DND-41 (cell line): ENCODE measurements around the gene PCDH9.

ENCODE experiments used
- ATAC-seq: fragments of 200-7000 bp; cut with Tn5 transposase; 3 replicates; pipeline ENCODE4 v1.9.1; 2021; ENCODE audit warnings: low read depth; ENCODE audit not compliant: insufficient read depth
- DNase-seq: peaks from one replicate; pipeline ENCODE4 v3.0.0-alpha.2; 2020
- H2AFZ ChIP-seq: 2 replicates; pipeline ENCODE4 v1.6.0; 2012; ENCODE audit warnings: low read depth, low read length
- H3K27ac ChIP-seq: 2 replicates; pipeline ENCODE4 v1.5.1; 2012; ENCODE audit warnings: low read length, inconsistent platforms
- H3K27me3 ChIP-seq: fragments of 200-600 bp; sonication (generic); 2 replicates; pipeline ENCODE4 v1.6.0; 2012; ENCODE audit warnings: low read length, mild to moderate bottlenecking, inconsistent platforms; ENCODE audit not compliant: insufficient read depth, poor library complexity
- H3K36me3 ChIP-seq: 2 replicates; pipeline ENCODE4 v1.5.1; 2012; ENCODE audit warnings: low read length, inconsistent platforms; ENCODE audit not compliant: insufficient read depth
- H3K4me1 ChIP-seq: 2 replicates; pipeline ENCODE4 v1.5.1; 2012; ENCODE audit warnings: mild to moderate bottlenecking, low read length; ENCODE audit not compliant: insufficient read depth
- H3K4me2 ChIP-seq: 2 replicates; pipeline ENCODE4 v1.6.0; 2012; ENCODE audit warnings: mild to moderate bottlenecking, moderate library complexity, low read length, inconsistent platforms; ENCODE audit not compliant: insufficient read depth
- H3K4me3 ChIP-seq, 2 experiments: fragments of 200-600 bp in 1 of 2; shearing (Covaris generic) in 1 of 2; 2 replicates each; pipeline ENCODE4 v1.5.1; 2012 to 2016; ENCODE audit warnings: inconsistent platforms in 2 of 2, low read length in 2 of 2, mild to moderate bottlenecking in 2 of 2, low read depth in 1 of 2, moderate library complexity in 1 of 2
- H3K79me2 ChIP-seq: 2 replicates; pipeline ENCODE4 v1.6.0; 2012; ENCODE audit warnings: low read length, inconsistent platforms; ENCODE audit not compliant: insufficient read depth
- H3K9ac ChIP-seq: 2 replicates; pipeline ENCODE4 v1.6.0; 2012; ENCODE audit warnings: low read depth, mild to moderate bottlenecking, inconsistent platforms, low read length, moderate library complexity
- H3K9me3 ChIP-seq: 2 replicates; pipeline ENCODE4 v1.5.1; 2012; ENCODE audit warnings: low read length, moderate library complexity, mild to moderate bottlenecking, inconsistent platforms; ENCODE audit not compliant: insufficient read depth, severe bottlenecking
- H4K20me1 ChIP-seq: 2 replicates; pipeline ENCODE4 v1.6.0; 2012; ENCODE audit warnings: low read length; ENCODE audit not compliant: insufficient read depth
- EZH2 ChIP-seq: IDR thresholded peaks from 3 replicates; pipeline ENCODE4 v1.6.1; 2012; ENCODE audit warnings: borderline replicate concordance, low read depth, mild to moderate bottlenecking, moderate library complexity, low read length, inconsistent platforms; ENCODE audit not compliant: severe bottlenecking
- TF ChIP-seq, protein P1 (sequence below): IDR thresholded peaks from 2 replicates; pipeline ENCODE4 v1.5.1; 2012; ENCODE audit warnings: borderline replicate concordance, low read length, moderate library complexity, mild to moderate bottlenecking; ENCODE audit not compliant: poor library complexity, severe bottlenecking; ENCODE audit errors: extremely low read depth

The PCDH9 gene

DNA sequence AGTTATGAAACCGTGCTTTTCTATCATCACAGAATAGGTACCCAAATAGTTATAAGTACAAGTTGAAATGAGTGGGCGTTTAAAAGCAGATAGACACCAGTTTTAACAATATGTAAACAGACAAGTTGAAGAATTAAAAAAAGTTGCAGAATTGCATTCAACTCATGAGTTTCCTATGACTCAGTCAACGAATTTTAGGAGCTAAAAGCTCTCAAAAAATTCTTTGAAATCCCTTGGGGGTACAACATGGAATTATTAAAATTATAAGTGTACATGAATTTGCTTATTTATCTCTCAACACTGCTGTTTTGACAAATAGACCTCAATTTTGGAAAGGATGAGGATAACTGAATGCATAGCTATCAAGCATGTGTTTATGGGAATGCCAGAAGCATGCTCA, 693.4 kb downstream of the PCDH9 start:
- no peak for DNase-seq
- H2AFZ ChIP-seq, result no peak overlapping the region

DNA sequence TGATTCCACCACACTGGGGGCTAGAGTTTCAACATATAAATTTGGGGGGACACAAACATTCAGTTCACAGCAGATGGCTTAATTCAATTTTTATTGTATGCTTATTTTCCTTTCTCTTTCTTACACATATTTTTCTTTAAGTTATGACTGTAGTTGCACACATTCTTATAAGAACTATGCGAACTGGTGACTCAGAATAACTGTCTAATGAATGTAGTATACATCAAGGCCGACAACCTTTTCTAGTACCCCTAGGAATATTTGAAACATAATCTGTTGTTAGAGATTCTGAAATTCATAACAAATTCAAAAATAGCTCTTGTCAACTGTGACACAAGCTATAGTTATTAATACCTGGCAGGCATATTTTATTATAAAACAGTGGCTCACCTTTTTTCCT, 695.6 kb downstream of the PCDH9 start:
- Histone ChIP-seq H3K9ac (no peak overlapping the region), H3K27me3 (no peaks in the 10 kb centered on the region), H2AFZ (no peak overlapping the region), H3K4me1 (no peaks in the 10 kb centered on the region), H3K4me3 (no peak overlapping the region), H3K79me2 (no peaks in the 10 kb centered on the region), H3K4me2 (no peak overlapping the region), H3K27ac (no peak overlapping the region), H3K36me3 (no peaks in the 10 kb centered on the region), H4K20me1 (no peaks in the 10 kb centered on the region), H3K9me3 (no peaks in the 10 kb centered on the region)
- TF ChIP-seq, protein P1, sequence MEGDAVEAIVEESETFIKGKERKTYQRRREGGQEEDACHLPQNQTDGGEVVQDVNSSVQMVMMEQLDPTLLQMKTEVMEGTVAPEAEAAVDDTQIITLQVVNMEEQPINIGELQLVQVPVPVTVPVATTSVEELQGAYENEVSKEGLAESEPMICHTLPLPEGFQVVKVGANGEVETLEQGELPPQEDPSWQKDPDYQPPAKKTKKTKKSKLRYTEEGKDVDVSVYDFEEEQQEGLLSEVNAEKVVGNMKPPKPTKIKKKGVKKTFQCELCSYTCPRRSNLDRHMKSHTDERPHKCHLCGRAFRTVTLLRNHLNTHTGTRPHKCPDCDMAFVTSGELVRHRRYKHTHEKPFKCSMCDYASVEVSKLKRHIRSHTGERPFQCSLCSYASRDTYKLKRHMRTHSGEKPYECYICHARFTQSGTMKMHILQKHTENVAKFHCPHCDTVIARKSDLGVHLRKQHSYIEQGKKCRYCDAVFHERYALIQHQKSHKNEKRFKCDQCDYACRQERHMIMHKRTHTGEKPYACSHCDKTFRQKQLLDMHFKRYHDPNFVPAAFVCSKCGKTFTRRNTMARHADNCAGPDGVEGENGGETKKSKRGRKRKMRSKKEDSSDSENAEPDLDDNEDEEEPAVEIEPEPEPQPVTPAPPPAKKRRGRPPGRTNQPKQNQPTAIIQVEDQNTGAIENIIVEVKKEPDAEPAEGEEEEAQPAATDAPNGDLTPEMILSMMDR, result no peak
- TF ChIP-seq EZH2, result no peak
- no peak for ATAC-seq
- no peak for DNase-seq

More for the DNA sequence above, 693.4 kb downstream of the PCDH9 start:
- H4K20me1 ChIP-seq, result no peaks in the 10 kb centered on the region
- no peaks in the 10 kb centered on the region for H3K36me3 ChIP-seq
- H3K4me2 ChIP-seq, result no peak overlapping the region
- no peaks in the 10 kb centered on the region for H3K27me3 ChIP-seq
- no peak overlapping the region for H3K27ac ChIP-seq
- no peak for ATAC-seq
- H3K9ac ChIP-seq, result no peak overlapping the region
- H3K4me3 ChIP-seq, result no peak overlapping the region
- TF ChIP-seq EZH2, result no peak
- TF ChIP-seq, protein P1, result no peak
- H3K4me1 ChIP-seq, result no peaks in the 10 kb centered on the region
- no peaks in the 10 kb centered on the region for H3K9me3 ChIP-seq
- no peaks in the 10 kb centered on the region for H3K79me2 ChIP-seq

DNA sequence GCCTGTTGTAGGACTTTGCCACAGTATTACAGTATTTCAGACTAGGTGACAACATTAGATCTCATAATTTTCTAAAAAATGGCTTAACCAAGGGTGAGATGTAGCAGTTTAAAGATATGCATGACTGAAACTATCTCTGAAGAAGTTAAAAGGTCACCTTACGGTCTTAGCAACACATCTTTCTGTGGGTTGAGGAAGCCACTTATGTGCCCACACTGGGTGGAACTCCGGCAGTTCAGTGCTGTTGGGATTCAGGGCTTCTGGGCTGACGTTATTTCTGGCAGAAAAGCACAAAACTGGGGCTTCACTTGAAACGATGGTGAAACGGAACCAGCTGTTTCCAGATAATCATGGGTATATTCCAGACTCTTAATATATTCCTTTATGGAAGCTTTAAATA, 697.3 kb downstream of the PCDH9 start:
- no peaks in the 10 kb centered on the region for H3K79me2 ChIP-seq
- no peak overlapping the region for H3K27ac ChIP-seq
- no peak overlapping the region for H3K4me3 ChIP-seq
- no peak overlapping the region for H3K9ac ChIP-seq
- no peaks in the 10 kb centered on the region for H4K20me1 ChIP-seq
- no peaks in the 10 kb centered on the region for H3K4me1 ChIP-seq
- no peaks in the 10 kb centered on the region for H3K9me3 ChIP-seq
- no peak for TF ChIP-seq EZH2
- TF ChIP-seq, protein P1, result no peak
- no peak overlapping the region for H3K4me2 ChIP-seq
- H3K27me3 ChIP-seq, result no peaks in the 10 kb centered on the region
- no peaks in the 10 kb centered on the region for H3K36me3 ChIP-seq
- no peak for ATAC-seq
- H2AFZ ChIP-seq, result no peak overlapping the region
- no peak for DNase-seq

DNA sequence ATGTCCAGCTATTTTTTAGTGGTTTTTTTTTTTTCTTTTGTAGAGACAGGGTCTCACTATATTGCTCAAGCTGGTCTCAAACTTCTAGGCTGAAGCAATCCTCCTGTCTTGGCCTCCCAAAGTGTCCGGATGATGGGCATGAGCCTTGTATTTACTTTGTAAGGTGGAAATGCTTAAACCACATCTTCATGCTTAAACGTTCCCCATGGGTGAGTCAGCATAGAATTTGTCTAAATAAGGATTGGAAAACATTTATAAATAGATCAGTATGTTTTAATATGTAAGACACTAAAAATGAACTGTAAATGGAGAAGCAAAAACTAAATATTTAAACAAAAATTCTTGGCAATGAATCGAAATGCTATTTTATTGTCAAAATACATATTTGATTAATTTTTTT, 698.0 kb downstream of the PCDH9 start:
- no peak overlapping the region for H3K27ac ChIP-seq
- H3K4me3 ChIP-seq, result no peak overlapping the region
- no peak overlapping the region for H3K4me2 ChIP-seq
- ATAC-seq (no peak), DNase-seq (no peak)
- no peaks in the 10 kb centered on the region for H3K27me3 ChIP-seq
- no peaks in the 10 kb centered on the region for H3K36me3 ChIP-seq
- H3K79me2 ChIP-seq, result no peaks in the 10 kb centered on the region
- H3K9me3 ChIP-seq, result no peaks in the 10 kb centered on the region
- no peak overlapping the region for H2AFZ ChIP-seq
- TF ChIP-seq, protein P1, result no peak
- TF ChIP-seq EZH2, result no peak
- no peak overlapping the region for H3K9ac ChIP-seq
- no peaks in the 10 kb centered on the region for H3K4me1 ChIP-seq
- no peaks in the 10 kb centered on the region for H4K20me1 ChIP-seq
